Ascending aorta (tissue), 2 donors: Measurements from ENCODE around the gene RRAGD. TPM values are rescaled to one million over a fixed set of nuclear protein-coding genes. Genes with fewer than 3 reads are reported as not detected.

Experiments
- DNase-seq, 2 donors: peaks; one replicate each; pipeline ENCODE4 v3.0.0-alpha.2; 2019; ENCODE audit warnings: low spot score in 2 of 2
- H3K27ac ChIP-seq, 2 donors: fragments of 200-600 bp; sonication (generic); one replicate each; pipeline ENCODE4 v1.5.1; 2016 to 2017; ENCODE audit warnings: mild to moderate bottlenecking in 1 of 2
- H3K27me3 ChIP-seq: fragments of 200-600 bp; sonication (generic); one replicate; pipeline ENCODE4 v1.5.1; 2017
- H3K36me3 ChIP-seq, 2 donors: fragments of 200-600 bp; sonication (generic); one replicate each; pipeline ENCODE4 v1.5.1; 2016
- H3K4me1 ChIP-seq, 2 donors: fragments of 200-600 bp; sonication (generic); one replicate each; pipeline ENCODE4 v1.5.1; 2016 to 2017; ENCODE audit warnings: mild to moderate bottlenecking in 1 of 2
- H3K4me3 ChIP-seq, 2 donors: fragments of 200-600 bp; sonication (generic); one replicate each; pipeline ENCODE4 v1.5.1; 2016 to 2017; ENCODE audit warnings: mild to moderate bottlenecking in 1 of 2
- H3K9me3 ChIP-seq, 2 donors: fragments of 200-600 bp; sonication (generic); one replicate each; pipeline ENCODE4 v1.5.1; 2016
- CTCF ChIP-seq, 3 experiments: fragments of 200-600 bp in 2 of 3; fragments of 450-650 bp in 1 of 3; sonication (generic) in 2 of 3; IDR thresholded peaks; one replicate each; pipeline ENCODE4 v1.5.1; 2016 to 2019; ENCODE audit warnings: antibody characterized with exemption in 3 of 3, mild to moderate bottlenecking in 1 of 3, moderate library complexity in 1 of 3
- intact Hi-C: fragments of 100-400 bp; cut with DNase I; formaldehyde crosslinking; loops from one replicate; pipeline ENCODE4 v1.15.1; 2023
- total RNA-seq: library from RNA; depleted of rRNA; stranded (reverse); fragments of >200 nt; gene quantifications from one replicate; pipeline ENCODE4 v1.1.0, GENCODE V29; 2016

Gene RRAGD
- total RNA-seq, 1 donor from 2014 or later = 9.2 TPM

DNA sequence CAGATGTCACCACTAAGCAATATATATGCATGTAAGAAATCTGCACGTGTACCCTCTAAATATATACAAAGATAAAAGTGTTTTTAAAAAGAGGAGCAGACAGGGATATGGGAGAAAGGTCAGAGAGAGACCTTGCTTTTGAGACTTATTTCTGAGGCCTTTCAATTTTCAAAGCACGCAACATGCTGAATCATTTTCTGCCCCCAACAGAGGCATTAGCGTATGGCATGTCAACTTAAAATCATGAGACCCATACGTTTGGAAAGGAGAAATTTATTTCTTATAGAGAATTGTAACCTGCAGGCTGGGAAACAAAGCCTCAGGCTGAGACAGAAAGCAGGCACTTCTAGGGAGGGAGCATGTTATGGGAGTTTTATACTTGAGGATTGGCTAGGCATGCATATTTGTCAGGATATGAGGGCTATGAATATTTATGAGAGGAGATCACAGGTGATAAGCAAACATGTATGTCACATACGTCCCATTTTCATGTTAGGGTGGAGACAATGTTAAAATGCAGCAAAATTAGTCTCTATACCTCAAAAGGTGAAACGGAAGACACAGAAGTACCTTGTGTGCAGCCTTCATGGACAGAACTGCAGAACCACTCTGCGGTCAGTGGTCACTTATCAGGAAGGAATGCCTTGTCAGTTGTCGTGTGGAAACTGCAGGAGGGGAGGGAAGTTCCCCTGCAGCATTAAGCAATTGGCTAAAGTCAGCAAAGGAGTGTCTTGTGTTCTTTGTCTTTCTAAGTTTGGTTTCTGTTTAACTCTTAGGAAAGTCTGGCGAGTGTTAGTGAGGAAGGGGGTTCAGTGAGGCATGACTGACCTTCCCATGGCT is 90.7 kb downstream of the RRAGD start:
- Histone ChIP-seq H3K4me3 (no peak overlapping the region), H3K4me1 (no peaks in the 10 kb centered on the region), H3K9me3 (peaks cover 0 to 3% of the 10 kb centered on the region in 2 donors), H3K27me3 (no peaks in the 10 kb centered on the region), H3K27ac (no peak overlapping the region), H3K36me3 (peaks cover 3 to 6% of the 10 kb centered on the region in 2 donors)
- intact Hi-C loops = no loop called here
- no peak for DNase-seq
- no peak for TF ChIP-seq CTCF (IDR thresholded peaks at IDR 0.05)

GRCh38 chr6:89320012-89320559 is 92.0 kb downstream of the RRAGD start:
- no peak overlapping the region for H3K4me3 ChIP-seq
- peaks cover 0 to 2% of the 10 kb centered on the region in 2 donors for H3K36me3 ChIP-seq
- no peak overlapping the region for H3K27ac ChIP-seq
- no peaks in the 10 kb centered on the region for H3K27me3 ChIP-seq
- no peak for TF ChIP-seq CTCF (IDR thresholded peaks at IDR 0.05)
- DNase-seq = no peak
- no peaks in the 10 kb centered on the region for H3K4me1 ChIP-seq
- peaks cover 0 to 3% of the 10 kb centered on the region in 2 donors for H3K9me3 ChIP-seq
- intact Hi-C loops = no loop called here

- H3K36me3 ChIP-seq = peaks cover 0 to 4% of the 10 kb centered on the region in 2 donors
- no peak overlapping the region for H3K27ac ChIP-seq
- peaks cover 4 to 9% of the 10 kb centered on the region in 2 donors for H3K4me1 ChIP-seq
- intact Hi-C loops = no loop called here
- DNase-seq = no peak
- H3K9me3 ChIP-seq = peaks cover 0 to 3% of the 10 kb centered on the region in 2 donors
- no peak for TF ChIP-seq CTCF (IDR thresholded peaks at IDR 0.05)
- no peak overlapping the region for H3K4me3 ChIP-seq
- no peaks in the 10 kb centered on the region for H3K27me3 ChIP-seq
Observed at GRCh38 chr6:89317067-89317466, 95.0 kb downstream of the RRAGD start.

DNA sequence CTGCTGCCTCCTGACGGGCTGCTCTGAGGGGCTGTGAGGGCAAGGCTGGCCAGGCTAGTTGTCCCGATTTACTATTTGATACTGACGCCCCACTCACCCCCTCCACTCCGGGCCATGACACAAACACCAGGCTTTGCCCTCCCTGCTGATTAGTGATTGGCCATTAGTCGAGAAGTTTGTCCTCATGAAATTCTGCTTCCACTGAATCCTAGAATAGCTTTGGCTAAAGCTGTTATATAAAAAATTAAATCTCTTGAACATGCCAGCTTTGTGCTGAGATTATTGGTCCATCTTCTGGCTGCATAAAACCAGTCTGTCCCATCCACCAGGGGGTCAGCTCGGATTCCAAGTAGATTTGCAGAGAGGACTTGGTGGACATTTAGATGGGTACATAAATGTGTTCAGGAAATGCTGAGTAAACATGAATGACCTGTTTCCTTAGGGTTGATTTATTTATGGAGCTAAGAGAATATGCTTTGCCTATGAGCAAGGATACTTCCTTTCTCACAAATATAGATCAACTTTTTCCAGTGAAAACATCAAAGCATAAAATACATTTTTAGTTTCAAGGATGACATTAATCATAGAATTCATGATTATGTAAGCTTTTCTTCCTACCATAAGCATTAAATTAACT is 96.7 kb downstream of the RRAGD start, which contains the start of gene GABRR2:
Gene GABRR2, minus strand, starts transcription at position 51 of the 637 bp plus-strand sequence. CDS start 134 bp downstream, outside the sequence.
- Histone ChIP-seq H3K9me3 (peaks cover 0 to 1% of the 10 kb centered on the region in 2 donors), H3K27me3 (no peaks in the 10 kb centered on the region), H3K4me1 (peaks cover 4 to 16% of the 10 kb centered on the region in 2 donors), H3K4me3 (no peak within 1 kb of the TSS), H3K36me3 (peaks cover 0 to 4% of the 10 kb centered on the region in 2 donors), H3K27ac (no peak within 1 kb of the TSS)
- TF ChIP-seq CTCF (IDR thresholded peaks at IDR 0.05) = no peak
- intact Hi-C loops = no loop called here
- no peak for DNase-seq

- no peak overlapping the region for H3K4me3 ChIP-seq
- DNase-seq = no peak
- no peak for TF ChIP-seq CTCF (IDR thresholded peaks at IDR 0.05)
- H3K36me3 ChIP-seq = peaks cover 0 to 4% of the 10 kb centered on the region in 2 donors
- peaks cover 4 to 16% of the 10 kb centered on the region in 2 donors for H3K4me1 ChIP-seq
- intact Hi-C loops = loop anchor here (5.0 kb wide), 1 partner anchor 53 kb away; no protein-coding TSS in a partner anchor
- H3K9me3 ChIP-seq = no peaks in the 10 kb centered on the region
- no peak overlapping the region for H3K27ac ChIP-seq
- no peaks in the 10 kb centered on the region for H3K27me3 ChIP-seq
Observed at GRCh38 chr6:89314692-89315091, 97.4 kb downstream of the RRAGD start.

Other genes starting within 250 kb of the RRAGD start
- not detected for gene GABRR1, start 194.9 kb downstream of the RRAGD start, total RNA-seq
- 0.32 TPM for gene GABRR2, start 97.0 kb downstream of the RRAGD start, total RNA-seq
- 29.5 TPM for gene UBE2J1, start 59.6 kb downstream of the RRAGD start, total RNA-seq
- gene ANKRD6, start 20.9 kb upstream of the RRAGD start, total RNA-seq = 32.2 TPM
- 5.6 TPM for gene LYRM2, start 226.5 kb upstream of the RRAGD start, total RNA-seq